Measurements from ENCODE around the gene RHBG.
A peak's percentile ranks its signal among the peaks of the same experiment; 100 is the strongest.
"Not testable (repeated sequence)": the region's sequence is repeated elsewhere in the genome, so short reads cannot be mapped to it uniquely, and the experiment has no call there.

RHBG gene

DNA sequence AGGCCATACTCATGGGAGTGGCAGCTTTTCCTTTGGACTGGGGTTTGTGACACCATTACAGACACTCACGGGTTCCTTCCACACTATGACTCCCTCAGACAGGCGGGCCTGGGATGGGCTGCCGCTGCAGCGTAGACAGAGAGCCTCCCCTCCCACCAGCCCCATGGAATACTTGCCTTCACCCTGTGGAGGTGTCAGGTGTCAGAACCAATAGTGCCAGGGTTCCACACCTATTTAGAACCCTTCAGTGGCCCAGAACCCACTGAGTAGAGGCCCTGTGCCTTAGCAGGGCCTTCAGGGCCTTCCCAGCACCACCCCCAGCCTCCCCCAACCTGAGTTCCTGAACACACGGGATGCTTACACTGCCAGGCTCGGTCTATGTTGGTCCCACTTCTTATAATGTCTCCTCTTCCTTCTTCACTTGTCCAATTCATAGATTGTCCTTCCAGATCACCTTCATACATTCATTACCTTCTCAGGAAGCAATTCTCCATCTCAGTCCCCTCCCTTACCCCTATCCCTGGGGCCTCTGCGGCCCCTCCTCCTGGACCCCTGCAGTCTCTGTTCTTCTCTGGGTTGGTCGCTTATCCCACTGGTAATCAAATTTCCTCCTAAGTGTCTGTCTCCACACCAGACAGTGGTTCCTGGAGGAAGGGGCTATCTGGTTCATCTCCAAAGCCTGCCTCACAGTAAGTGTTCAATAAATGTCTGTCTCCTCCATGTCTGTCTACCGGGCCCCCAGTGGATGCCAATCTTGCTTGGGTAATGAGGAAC lies 1.4 kb upstream of the RHBG start:
- Histone ChIP-seq H3K9me3 (replicated peaks in 1 of 11) (peaks cover 0 to 11% (median 0%) of the 10 kb centered on the region in 11 experiments; a peak in 4 of 22 replicates), H3K4me1 (peaks cover 0 to 22% (median 7%) of the 10 kb centered on the region in 10 experiments; a peak in 11 of 20 replicates)

DNA sequence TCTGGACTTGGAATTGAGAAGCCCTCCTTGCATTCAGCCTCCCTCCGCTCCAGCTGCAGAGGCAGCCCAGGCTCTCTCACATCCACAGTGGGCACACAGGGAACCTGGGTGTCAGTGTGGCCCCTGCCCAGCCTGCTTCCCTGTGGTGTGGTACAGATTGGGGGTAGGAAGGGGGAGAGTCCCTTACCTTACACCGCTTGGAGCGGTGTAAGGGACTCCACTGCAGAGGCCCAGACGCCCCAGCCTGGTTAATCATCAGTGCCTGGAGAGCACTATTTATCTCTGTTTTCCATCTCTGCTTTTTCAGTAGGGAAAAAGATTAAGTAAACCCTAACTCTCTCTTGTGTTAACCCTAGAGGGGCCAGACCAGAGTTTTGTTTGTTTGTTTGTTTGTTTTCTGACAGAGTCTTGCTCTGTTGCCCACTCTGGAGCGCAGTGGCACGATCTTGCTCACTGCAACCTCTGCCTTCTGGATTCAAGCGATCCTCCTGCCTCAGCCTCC lies 803 bp upstream of the RHBG start:
- Histone ChIP-seq H3K27me3 (peaks cover 26 to 55% (median 32%) of the 10 kb centered on the region in 11 experiments), H3K36me3 (no peaks in the 10 kb centered on the region), H3K4me2 (no peak overlapping the region), H3K9me3 (replicated peaks in 1 of 11) (peaks cover 0 to 11% (median 0%) of the 10 kb centered on the region in 11 experiments; a peak in 4 of 22 replicates), H4K20me1 (no peaks in the 10 kb centered on the region; a peak in 2 of 22 replicates), H3K27ac (no peak overlapping the region), H3K9ac (no peak overlapping the region), H3K4me3 (no peak overlapping the region), H3K4me1 (peaks cover 0 to 23% (median 7%) of the 10 kb centered on the region in 10 experiments; a peak in 11 of 20 replicates)
- TF ChIP-seq Cebpa-rat (IDR thresholded peaks at IDR 0.05): no peak

More for the DNA sequence above, 1.4 kb upstream of the RHBG start:
- Histone ChIP-seq H3K4me2 (no peak overlapping the region), H4K20me1 (no peaks in the 10 kb centered on the region; a peak in 2 of 22 replicates), H3K27me3 (peaks cover 26 to 50% (median 32%) of the 10 kb centered on the region in 11 experiments), H3K36me3 (no peaks in the 10 kb centered on the region), H3K27ac (no peak overlapping the region), H3K9ac (no peak overlapping the region), H3K4me3 (no peak overlapping the region)
- no peak for TF ChIP-seq Cebpa-rat (IDR thresholded peaks at IDR 0.05)

DNA sequence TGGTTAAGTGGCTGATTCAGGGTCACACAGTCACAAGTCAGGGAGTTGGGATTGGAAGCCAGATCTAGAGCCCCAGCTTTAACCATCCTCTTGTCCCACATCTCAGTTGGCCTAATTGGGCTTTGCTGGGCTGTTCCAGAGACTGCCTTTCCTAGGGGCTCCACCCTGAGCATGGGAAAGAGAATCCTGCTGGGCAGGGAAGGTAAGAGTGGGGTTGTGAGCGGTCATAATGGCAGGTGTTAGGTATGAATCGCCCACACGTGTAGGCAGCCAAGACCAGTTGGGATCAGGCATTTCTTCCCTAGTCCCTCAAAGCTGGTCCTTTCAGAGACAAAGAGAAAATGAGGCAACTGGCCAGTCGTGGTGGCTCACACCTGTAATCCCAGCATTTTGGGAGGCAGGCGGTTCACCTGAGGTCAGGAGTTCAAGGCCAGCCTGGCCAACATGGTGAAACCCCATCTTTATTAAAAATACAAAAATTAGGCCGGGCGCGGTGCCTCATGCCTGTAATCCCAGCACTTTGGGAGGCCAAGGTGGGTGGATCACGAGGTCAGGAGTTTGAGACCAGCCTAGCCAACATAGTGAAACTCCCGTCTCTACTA lies 775 bp downstream of the RHBG start:
- not testable (repeated sequence) for H4K20me1 ChIP-seq; H3K27ac ChIP-seq; H3K9ac ChIP-seq; H3K4me2 ChIP-seq; H3K4me3 ChIP-seq; H3K9me3 ChIP-seq (replicated peaks in 1 of 11); H3K36me3 ChIP-seq
- peaks cover 0 to 23% (median 7%) of the 10 kb centered on the region in 10 experiments; a peak in 11 of 20 replicates for H3K4me1 ChIP-seq
- peaks cover 26 to 55% (median 32%) of the 10 kb centered on the region in 11 experiments for H3K27me3 ChIP-seq

DNA sequence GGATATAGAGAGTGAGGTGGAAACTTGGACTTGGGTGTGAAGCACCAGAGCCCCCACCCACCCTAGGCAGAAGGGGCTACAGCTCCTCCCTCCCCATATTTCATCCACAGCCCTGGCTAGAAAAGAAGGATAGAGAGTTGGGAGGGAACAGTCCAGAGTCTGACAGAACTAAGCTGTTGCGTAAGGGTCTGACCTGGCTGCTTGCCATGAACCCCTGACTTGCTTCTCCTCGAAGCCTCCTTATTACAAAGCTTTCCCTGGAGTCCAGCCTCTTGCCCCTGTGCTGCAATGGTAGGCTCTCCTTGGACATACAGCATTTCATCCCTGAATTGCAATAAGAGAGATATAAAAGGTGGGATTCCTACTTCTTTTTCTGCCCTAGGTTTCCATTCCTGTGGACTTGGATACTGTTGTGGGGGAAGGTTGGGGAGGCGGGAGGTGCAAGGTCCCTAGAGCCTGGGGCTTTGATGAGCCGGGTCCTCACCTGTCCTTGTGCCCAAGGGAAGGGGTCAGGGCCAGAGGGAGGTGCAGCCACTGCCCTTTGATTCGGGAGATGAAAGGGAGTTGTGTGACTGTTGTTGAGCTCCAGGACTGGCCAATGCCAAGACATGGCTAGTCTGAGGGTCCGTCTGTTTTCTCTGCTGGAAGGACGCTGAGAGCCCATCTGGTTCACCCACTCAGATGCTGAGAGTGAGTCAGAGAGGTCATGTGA lies 2.7 kb downstream of the RHBG start:
- Histone ChIP-seq H3K4me2 (peak overlapping the region in 5 of 11 experiments; percentile 25 to 65 (median 55); a peak in 9 of 22 replicates), H3K4me3 (no peak overlapping the region), H3K4me1 (peaks cover 0 to 40% (median 8%) of the 10 kb centered on the region in 10 experiments; a peak in 12 of 20 replicates), H4K20me1 (no peaks in the 10 kb centered on the region; a peak in 2 of 22 replicates), H3K9ac (no peak overlapping the region), H3K27me3 (peaks cover 26 to 46% (median 32%) of the 10 kb centered on the region in 11 experiments), H3K36me3 (no peaks in the 10 kb centered on the region), H3K27ac (no peak overlapping the region), H3K9me3 (replicated peaks in 1 of 11) (no peaks in the 10 kb centered on the region)
- 0 out of 22 replicates have a peak, but pooled peaks of 2 of the 11 experiments have one; percentile 19 to 45 for TF ChIP-seq Cebpa-rat (IDR thresholded peaks at IDR 0.05)

DNA sequence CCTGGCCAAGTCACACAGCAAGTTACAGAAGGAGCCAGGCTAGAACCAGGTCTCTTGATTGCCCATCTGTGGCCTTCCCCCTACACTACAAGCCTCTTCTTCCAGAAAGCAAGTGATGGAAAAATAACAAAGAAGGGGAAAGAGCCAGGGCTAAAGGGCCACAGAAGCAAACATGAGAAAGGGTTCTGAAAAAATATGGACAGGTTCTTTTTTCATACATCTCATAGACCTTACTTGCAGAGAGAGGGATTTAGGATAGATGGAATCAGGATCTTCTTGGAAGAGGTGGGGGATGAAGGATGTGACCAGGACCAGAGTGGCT lies 3.2 kb downstream of the RHBG start:
- Histone ChIP-seq H4K20me1 (no peaks in the 10 kb centered on the region; a peak in 2 of 22 replicates), H3K4me2 (peak overlapping the region in 3 of 11 experiments; percentile 55 to 65 (median 59); a peak in 5 of 22 replicates), H3K4me1 (peaks cover 0 to 45% (median 8%) of the 10 kb centered on the region in 10 experiments; a peak in 12 of 20 replicates), H3K36me3 (no peaks in the 10 kb centered on the region), H3K4me3 (no peak overlapping the region), H3K9ac (no peak overlapping the region), H3K9me3 (replicated peaks in 1 of 11) (no peaks in the 10 kb centered on the region), H3K27me3 (peaks cover 26 to 41% (median 28%) of the 10 kb centered on the region in 11 experiments), H3K27ac (no peak overlapping the region)
- no peak for TF ChIP-seq Cebpa-rat (IDR thresholded peaks at IDR 0.05)

DNA sequence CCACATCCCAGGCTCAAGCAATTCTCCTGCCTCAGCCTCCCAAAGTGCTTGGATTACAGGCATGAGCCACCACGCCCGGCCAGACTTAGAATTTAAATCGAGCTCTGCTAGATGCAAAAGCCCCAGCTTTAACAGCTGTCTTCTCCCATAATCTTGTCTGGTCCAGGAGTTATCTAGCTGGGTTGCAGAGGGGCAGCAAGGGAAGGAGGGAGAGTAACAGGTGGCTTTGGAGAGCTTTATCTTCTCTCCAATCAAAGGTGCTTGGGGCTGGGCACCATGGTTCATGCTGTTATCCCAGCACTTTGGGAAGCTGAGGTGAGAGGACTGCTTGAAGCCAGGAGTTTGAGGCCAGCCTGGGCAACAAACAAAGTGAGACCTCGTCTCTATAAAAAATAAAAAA lies 3.9 kb downstream of the RHBG start:
- H3K27ac ChIP-seq: no peak overlapping the region
- no peaks in the 10 kb centered on the region for H3K36me3 ChIP-seq
- H4K20me1 ChIP-seq: no peaks in the 10 kb centered on the region; a peak in 2 of 22 replicates
- H3K4me1 ChIP-seq: peaks cover 0 to 51% (median 8%) of the 10 kb centered on the region in 10 experiments; a peak in 11 of 20 replicates
- H3K9ac ChIP-seq: no peak overlapping the region
- H3K9me3 ChIP-seq (replicated peaks in 1 of 11): no peaks in the 10 kb centered on the region
- H3K4me2 ChIP-seq: no peak overlapping the region
- H3K4me3 ChIP-seq: no peak overlapping the region
- H3K27me3 ChIP-seq: peaks cover 21 to 35% (median 22%) of the 10 kb centered on the region in 11 experiments
- TF ChIP-seq Cebpa-rat (IDR thresholded peaks at IDR 0.05): no peak

DNA sequence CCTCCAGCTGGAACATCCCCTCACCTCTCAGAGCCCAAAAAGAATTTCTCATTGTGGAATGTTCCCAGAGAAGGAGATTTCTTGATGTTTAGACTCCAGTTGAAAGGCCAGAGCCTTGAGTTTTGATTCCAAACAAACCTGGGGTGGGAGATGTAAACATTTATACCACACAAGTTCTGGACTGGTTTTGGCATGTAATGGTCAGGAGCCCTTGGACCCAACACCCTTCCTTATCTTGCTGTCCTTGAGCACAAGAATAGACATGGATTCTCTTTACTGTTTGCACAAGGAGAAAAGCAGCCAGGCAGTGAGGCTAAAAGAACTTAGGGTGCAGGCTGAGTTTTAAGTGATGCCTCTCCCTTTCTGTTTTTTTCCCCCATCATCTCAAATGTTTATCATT lies 4.5 kb downstream of the RHBG start:
- no peak overlapping the region for H3K9ac ChIP-seq
- H3K4me1 ChIP-seq: peaks cover 0 to 51% (median 8%) of the 10 kb centered on the region in 10 experiments; a peak in 11 of 20 replicates
- H4K20me1 ChIP-seq: no peaks in the 10 kb centered on the region; a peak in 2 of 22 replicates
- TF ChIP-seq Cebpa-rat (IDR thresholded peaks at IDR 0.05): no peak
- no peak overlapping the region for H3K4me3 ChIP-seq
- H3K36me3 ChIP-seq: no peaks in the 10 kb centered on the region
- H3K9me3 ChIP-seq (replicated peaks in 1 of 11): no peaks in the 10 kb centered on the region
- no peak overlapping the region for H3K27ac ChIP-seq
- H3K4me2 ChIP-seq: no peak overlapping the region
- peaks cover 14 to 28% (median 16%) of the 10 kb centered on the region in 11 experiments for H3K27me3 ChIP-seq

DNA sequence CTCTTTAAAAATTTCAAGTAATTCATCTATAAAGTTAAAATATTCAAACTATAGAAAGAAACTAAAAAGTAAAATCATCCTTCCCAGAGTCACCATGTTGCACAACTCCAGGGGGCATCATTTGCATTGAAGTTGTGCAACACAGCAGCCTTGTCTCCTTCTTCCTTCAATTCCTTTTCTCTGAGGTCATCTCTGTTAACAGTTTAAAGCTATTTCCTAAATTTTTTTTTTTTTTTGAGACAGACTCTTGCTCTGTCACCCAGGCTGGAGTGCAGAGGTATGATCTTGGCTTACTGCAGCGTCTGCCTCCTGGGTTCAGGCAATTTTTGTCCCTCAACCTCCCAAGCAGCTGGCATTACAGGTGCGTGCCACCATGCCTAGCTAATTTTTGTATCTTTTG lies 7.1 kb downstream of the RHBG start:
- peaks cover 0 to 6% (median 0%) of the 10 kb centered on the region in 11 experiments; a peak in 3 of 22 replicates for H3K27me3 ChIP-seq
- no peaks in the 10 kb centered on the region for H4K20me1 ChIP-seq
- no peak overlapping the region for H3K9ac ChIP-seq
- no peaks in the 10 kb centered on the region for H3K36me3 ChIP-seq
- TF ChIP-seq Cebpa-rat (IDR thresholded peaks at IDR 0.05): peak in 2 of 11 experiments; percentile 22 to 28; a peak in 1 of 22 replicates
- no peak overlapping the region for H3K27ac ChIP-seq
- no peaks in the 10 kb centered on the region for H3K9me3 ChIP-seq (replicated peaks in 1 of 11)
- peaks cover 0 to 43% (median 8%) of the 10 kb centered on the region in 10 experiments; a peak in 11 of 20 replicates for H3K4me1 ChIP-seq
- no peak overlapping the region for H3K4me3 ChIP-seq
- H3K4me2 ChIP-seq: peak overlapping the region in 4 of 11 experiments; percentile 27 to 79 (median 66); a peak in 7 of 22 replicates

Measured in BLaER1 treated with 17β-estradiol and CSF1 and Interleukin-3, amounts not matched to agents 10 nM and 100 nM (cell line).